K562 (cell line): ENCODE data around the gene MPIG6B. TPM values are rescaled to one million over a fixed set of nuclear protein-coding genes. Genes with fewer than 3 reads are reported as not detected.
A peak's percentile ranks its signal among the peaks of the same experiment; 100 is the strongest.

Experiments used
- CBFA2T3 ChIP-seq: fragments of 450-650 bp; IDR thresholded peaks from 2 replicates; pipeline ENCODE4 v1.6.1; 2017
- THRAP3 ChIP-seq: fragments of 450-650 bp; IDR thresholded peaks from 2 replicates; pipeline ENCODE4 v1.6.1; 2016; ENCODE audit warnings: mild to moderate bottlenecking, inconsistent platforms, borderline replicate concordance
- ZBTB40 ChIP-seq, 2 experiments: fragments of 450-650 bp in 1 of 2; sonication (generic) in 1 of 2; formaldehyde crosslinking in 1 of 2; IDR thresholded peaks; 2 replicates each; pipeline versions ENCODE4 v1.7.1 to v1.9.0; 2016 to 2022; ENCODE audit warnings: inconsistent platforms in 1 of 2, mild to moderate bottlenecking in 1 of 2, missing genetic modification reagents in 1 of 2
- ZNF140 ChIP-seq: fragments of 250-450 bp; sonication (Bioruptor Pico); IDR thresholded peaks from 2 replicates; pipeline ENCODE4 v1.8.0; 2021; ENCODE audit warnings: moderate library complexity, mild to moderate bottlenecking, inconsistent platforms
- polyA plus RNA-seq, 8 experiments: library from polyadenylated mRNA; depleted of rRNA in 4 of 8; stranded (reverse) in 5 of 8; unstranded in 3 of 8; fragments of >200 nt; fragmentation: Nextera tagmentation in 2 of 8; fragmentation: Illumina TruSeq in 1 of 8; extraction: Ambion mirVana in 2 of 8; extraction: Trizol in 1 of 8; gene quantifications; 2 replicates each; pipeline versions ENCODE4 v1.2.1 to v1.2.3, GENCODE V29; 2011 to 2014; ENCODE audit warnings: inconsistent platforms in 1 of 8, missing spikeins in 1 of 8
- total RNA-seq, 7 experiments: library from RNA; depleted of rRNA in 6 of 7; stranded (reverse); fragments of >200 nt in 6 of 7; fragmentation: Illumina TruSeq in 2 of 7; extraction: Trizol in 2 of 7; gene quantifications; 2 replicates each; pipeline versions ENCODE4 v1.2.1 to v1.2.3, GENCODE V29; 2011 to 2021; ENCODE audit warnings: low replicate concordance in 1 of 7

Gene MPIG6B
- total and polyA plus RNA-seq, 9 of the 15 experiments (the other 6 are each of a cell fraction or from before 2014, with no cell fraction given) = 0.11 to 1.2 (median 0.28) TPM; not detected in 1

GRCh38 chr6:31690231-31691077, 32.7 kb upstream of the MPIG6B start (continued):
- peak; percentile 74; the same call in 1 of the 2 replicates for TF ChIP-seq THRAP3
- TF ChIP-seq CBFA2T3 = peak; percentile 96
- TF ChIP-seq ZNF140 (CRISPR knock-in tag) = no peak
- TF ChIP-seq ZBTB40 (IDR thresholded peaks at IDR 0.05) = peak; percentile 34; the same call in 1 of the 2 replicates
- TF ChIP-seq ZBTB40 (CRISPR knock-in tag; IDR thresholded peaks at IDR 0.05) = no peak
